DND-41 (cell line): ENCODE data around the gene SHOC2.

Experiments
- EZH2 ChIP-seq: IDR thresholded peaks from 3 replicates; pipeline ENCODE4 v1.6.1; 2012; ENCODE audit warnings: borderline replicate concordance, low read depth, mild to moderate bottlenecking, moderate library complexity, low read length, inconsistent platforms; ENCODE audit not compliant: severe bottlenecking
- TF ChIP-seq, protein P1 (sequence below): IDR thresholded peaks from 2 replicates; pipeline ENCODE4 v1.5.1; 2012; ENCODE audit warnings: borderline replicate concordance, low read length, moderate library complexity, mild to moderate bottlenecking; ENCODE audit not compliant: poor library complexity, severe bottlenecking; ENCODE audit errors: extremely low read depth

DNA sequence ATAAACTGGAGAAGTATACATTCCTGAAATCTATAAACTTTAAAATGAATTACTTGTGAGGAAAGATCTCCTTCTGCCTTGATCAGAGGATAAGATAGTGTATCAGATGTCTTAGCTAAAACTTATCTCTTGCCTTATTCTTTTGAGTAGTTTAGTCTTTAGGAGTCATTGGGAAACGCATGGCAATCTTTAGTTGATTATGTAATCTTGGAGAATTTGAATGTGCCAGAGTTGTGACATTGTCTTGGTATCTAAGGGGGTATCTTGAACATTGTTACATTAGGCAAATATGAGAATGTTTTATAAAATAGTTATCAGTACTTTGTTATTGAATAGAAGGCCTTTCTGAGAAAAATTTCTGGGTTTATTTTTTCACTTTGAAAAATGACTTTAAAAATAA, 95.8 kb downstream of the SHOC2 start:
- TF ChIP-seq, protein P1, sequence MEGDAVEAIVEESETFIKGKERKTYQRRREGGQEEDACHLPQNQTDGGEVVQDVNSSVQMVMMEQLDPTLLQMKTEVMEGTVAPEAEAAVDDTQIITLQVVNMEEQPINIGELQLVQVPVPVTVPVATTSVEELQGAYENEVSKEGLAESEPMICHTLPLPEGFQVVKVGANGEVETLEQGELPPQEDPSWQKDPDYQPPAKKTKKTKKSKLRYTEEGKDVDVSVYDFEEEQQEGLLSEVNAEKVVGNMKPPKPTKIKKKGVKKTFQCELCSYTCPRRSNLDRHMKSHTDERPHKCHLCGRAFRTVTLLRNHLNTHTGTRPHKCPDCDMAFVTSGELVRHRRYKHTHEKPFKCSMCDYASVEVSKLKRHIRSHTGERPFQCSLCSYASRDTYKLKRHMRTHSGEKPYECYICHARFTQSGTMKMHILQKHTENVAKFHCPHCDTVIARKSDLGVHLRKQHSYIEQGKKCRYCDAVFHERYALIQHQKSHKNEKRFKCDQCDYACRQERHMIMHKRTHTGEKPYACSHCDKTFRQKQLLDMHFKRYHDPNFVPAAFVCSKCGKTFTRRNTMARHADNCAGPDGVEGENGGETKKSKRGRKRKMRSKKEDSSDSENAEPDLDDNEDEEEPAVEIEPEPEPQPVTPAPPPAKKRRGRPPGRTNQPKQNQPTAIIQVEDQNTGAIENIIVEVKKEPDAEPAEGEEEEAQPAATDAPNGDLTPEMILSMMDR, result no peak
- TF ChIP-seq EZH2, result no peak
